ENCODE measurements around the gene MARCHF5.

GRCh38 chr10:92356041-92356440, 65.1 kb downstream of the MARCHF5 start:
- no peak for TF ChIP-seq CTCF (IDR thresholded peaks at IDR 0.05)
- no peak for TF ChIP-seq ZFX (IDR thresholded peaks at IDR 0.05; ENCODE audit: borderline replicate concordance)

Data from 22Rv1 (cell line).